Gastrocnemius medialis (tissue), 4 donors: ENCODE data around the gene ELOVL4.

Experiments
- CTCF ChIP-seq, 5 experiments: fragments of 450-650 bp in 3 of 5; fragments of 200-600 bp in 2 of 5; sonication (generic) in 2 of 5; IDR thresholded peaks in 4 of 5; conservative IDR thresholded peaks in 1 of 5; 1 replicate in 4 of 5; 2 replicates in 1 of 5; pipeline ENCODE4 v1.5.1; 2016 to 2019; ENCODE audit warnings: antibody characterized with exemption in 5 of 5, mild to moderate bottlenecking in 3 of 5, moderate library complexity in 3 of 5
- POLR2A ChIP-seq, 2 donors: fragments of 450-650 bp; IDR thresholded peaks; one replicate each; pipeline ENCODE4 v1.6.1; 2017; ENCODE audit warnings: antibody characterized with exemption in 2 of 2, mild to moderate bottlenecking in 2 of 2, moderate library complexity in 2 of 2

GRCh38 chr6:79896075-79896449 lies 51.3 kb downstream of the ELOVL4 start:
- TF ChIP-seq CTCF (IDR thresholded peaks at IDR 0.05 in 4 of 5, conservative IDR thresholded peaks at IDR 0.05 in 1 of 5) (no peak), POLR2A (IDR thresholded peaks at IDR 0.05) (no peak)
